HG02763 (cell line): ENCODE data around the gene ATAT1.
A peak's percentile ranks its signal among the peaks of the same experiment; 100 is the strongest.
"Not testable (repeated sequence)": the region's sequence is repeated elsewhere in the genome, so short reads cannot be mapped to it uniquely, and the experiment has no call there.

ENCODE experiments used
- ATAC-seq: cut with Tn5 transposase; IDR thresholded peaks from one replicate; pipeline ENCODE4 v1.9.1; 2021; ENCODE audit warnings: mild to moderate bottlenecking, moderate library complexity; ENCODE audit not compliant: unreplicated experiment

The ATAT1 gene

DNA sequence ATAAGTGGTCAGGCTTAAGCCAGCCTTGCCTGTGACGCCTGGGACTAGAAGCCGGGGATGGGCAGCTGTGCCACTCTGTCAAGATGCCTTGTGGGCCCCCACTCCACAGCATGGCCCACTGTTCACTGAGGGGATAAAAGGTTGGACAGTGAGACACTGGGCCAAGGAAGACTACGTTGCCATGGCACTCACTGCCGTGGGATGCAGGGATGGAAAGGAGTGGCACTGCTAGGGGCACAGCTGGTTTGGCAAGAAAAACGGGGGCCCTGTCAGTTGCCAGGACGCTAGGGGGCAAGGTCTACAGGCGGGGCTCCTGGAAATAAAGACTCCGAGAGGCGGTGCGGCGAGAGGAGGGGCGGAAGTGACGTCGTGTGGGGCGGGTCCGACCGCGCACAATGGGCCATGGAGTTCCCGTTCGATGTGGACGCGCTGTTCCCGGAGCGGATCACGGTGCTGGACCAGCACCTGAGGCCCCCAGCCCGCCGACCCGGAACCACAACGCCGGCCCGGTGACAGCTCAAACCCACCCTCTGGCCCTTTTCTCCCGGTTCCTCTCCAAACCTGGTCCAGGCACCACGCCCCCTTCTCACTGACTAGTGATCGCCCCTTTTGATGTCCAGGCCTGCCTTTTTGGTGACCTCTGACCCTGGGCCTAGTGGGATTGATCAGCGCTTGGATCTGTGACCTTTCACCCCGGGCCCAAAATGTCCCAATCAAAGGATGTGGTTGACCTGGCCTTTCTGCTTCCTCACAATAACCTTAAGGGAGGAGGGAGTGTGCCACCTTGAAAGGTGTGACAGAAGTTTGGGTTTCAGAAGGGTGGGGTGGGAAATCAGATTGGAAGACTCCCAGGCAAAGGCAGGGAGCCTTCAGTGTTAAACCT is at the start of gene ATAT1:
Gene ATAT1, plus strand, starts transcription at position 391 of the 883 bp plus-strand sequence.
- ATAC-seq = peak; percentile 82

DNA sequence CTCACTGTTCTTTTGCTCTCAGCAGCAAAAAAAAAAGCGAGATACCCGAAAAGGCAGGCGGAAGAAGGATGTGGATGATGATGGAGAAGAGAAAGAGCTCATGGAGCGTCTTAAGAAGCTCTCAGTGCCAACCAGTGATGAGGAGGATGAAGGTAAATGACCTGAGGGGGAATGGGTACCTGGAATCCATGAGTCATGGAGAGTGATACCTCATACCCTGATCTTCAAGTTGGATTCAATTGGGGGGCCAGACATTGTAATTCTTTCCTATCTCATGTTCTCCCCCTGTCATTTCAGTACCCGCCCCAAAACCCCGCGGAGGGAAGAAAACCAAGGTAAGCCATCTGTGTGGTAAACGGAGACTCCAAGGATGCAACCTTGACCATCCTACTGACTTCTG is 48.6 kb upstream of the ATAT1 start:
- ATAC-seq = no peak

DNA sequence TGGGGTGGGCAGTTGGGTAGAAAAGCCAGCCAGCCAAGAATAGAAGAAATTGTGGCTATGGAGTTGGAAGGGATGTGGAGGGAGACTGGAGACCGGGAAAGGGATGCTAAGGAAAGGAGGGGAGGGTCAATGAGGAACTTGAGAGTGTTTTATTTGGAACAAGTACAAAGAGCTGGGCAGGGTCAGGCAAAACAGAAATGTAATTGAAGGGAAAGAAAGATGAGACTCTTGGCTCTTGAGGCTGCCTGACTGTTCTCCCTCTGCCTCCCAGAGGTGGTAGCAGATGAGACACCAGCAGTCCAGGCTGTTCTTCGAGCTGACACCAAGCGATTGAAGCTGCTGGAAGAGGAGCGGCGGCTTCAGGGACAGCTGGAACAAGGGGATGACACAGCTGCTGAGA is 42.8 kb upstream of the ATAT1 start:
- ATAC-seq = no peak

DNA sequence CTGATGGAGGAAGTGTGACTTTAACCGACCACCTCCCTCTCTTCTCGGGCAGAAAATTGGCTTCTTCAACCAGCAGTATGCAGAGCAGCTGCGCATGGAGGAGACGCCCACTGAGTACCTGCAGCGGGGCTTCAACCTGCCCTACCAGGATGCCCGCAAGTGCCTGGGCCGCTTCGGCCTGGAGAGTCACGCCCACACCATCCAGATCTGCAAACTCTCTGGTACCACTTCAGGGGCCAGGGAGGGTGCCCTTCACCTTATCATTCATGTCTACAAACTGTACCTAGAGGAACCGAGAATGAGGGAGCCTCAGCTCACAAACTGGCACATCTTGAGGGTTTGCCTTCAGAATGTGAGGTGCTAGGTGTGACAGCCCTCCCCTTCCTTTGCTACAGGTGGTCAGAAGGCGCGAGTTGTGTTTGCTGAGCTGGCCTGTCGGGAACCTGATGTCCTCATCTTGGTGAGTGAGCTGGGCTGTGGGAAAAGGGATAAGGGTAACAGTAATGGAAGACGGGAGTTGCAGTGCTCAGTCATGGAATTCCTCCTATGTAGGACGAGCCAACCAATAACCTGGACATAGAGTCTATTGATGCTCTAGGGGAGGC is 36.8 kb upstream of the ATAT1 start:
- ATAC-seq = no peak

DNA sequence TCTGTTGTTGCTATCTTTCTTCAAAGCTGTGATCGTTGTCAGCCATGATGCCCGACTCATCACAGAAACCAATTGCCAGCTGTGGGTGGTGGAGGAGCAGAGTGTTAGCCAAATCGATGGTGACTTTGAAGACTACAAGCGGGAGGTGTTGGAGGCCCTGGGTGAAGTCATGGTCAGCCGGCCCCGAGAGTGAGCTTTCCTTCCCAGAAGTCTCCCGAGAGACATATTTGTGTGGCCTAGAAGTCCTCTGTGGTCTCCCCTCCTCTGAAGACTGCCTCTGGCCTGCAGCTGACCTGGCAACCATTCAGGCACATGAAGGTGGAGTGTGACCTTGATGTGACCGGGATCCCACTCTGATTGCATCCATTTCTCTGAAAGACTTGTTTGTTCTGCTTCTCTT is 36.2 kb upstream of the ATAT1 start:
- ATAC-seq = no peak

DNA sequence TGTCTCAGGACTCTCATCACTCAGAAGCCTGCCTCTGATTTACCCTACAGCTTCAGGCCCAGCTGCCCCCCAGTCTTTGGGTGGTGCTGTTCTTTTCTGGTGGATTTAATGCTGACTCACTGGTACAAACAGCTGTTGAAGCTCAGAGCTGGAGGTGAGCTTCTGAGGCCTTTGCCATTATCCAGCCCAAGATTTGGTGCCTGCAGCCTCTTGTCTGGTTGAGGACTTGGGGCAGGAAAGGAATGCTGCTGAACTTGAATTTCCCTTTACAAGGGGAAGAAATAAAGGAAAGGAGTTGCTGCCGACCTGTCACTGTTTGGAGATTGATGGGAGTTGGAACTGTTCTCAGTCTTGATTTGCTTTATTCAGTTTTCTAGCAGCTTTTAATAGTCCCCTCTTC is 35.7 kb upstream of the ATAT1 start:
- no peak for ATAC-seq

DNA sequence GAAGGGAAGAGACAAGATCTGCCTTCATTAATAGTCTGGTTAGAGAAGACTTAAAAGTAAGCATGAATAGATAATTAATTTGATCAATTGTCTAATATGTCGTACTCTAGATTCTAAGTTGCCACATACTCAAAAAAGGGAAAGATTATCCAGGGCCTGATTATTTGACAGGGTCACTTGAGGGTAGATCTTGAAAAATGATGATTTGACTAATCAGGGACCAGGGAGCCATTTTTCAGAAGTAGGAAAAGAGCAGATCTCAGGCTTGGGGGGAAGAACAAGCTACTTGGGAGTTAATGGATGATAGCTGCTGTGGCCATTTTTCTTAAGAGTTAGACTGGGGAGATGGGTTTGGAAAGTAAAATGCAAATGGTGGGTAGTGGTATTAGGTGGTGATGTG is 34.4 kb upstream of the ATAT1 start:
- no peak for ATAC-seq

DNA sequence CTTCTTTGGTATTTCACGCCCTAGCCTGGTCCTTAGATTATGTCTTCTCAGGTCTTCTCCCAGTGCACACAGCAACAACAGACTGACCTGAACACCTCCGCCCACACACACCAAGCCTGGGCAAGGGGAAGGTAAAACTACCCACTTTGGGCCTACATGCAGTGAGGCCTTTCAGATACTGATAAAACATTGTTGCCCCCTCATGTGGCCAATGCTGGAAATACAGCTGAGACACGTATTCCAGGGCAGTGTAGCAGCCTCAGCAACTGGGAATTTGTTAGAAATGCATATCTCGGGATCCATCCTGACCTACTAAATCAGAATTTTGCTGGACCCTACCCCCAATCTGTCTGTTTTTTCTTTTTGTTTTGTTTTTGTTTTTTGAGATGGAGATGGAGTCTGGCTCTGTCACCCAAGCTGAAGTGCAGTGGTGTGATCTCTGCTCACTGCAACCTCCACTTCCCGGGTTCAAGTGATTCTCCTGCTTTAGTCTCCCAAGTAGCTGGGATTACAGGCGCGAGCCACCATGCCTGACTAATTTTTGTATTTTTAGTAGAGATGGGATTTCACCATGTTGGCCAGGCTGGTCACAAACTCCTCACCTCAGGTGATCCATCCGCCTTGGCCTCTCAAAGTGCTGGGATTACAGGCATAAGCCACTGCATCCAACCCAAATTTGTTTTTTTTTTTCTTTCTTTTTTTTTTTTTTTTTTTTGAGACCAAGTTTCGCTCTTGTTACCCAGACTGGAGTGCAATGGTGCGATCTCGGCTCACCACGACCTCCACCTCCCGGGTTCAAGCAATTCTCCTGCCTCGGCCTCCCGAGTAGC is 29.1 kb upstream of the ATAT1 start:
- ATAC-seq = not testable (repeated sequence)

DNA sequence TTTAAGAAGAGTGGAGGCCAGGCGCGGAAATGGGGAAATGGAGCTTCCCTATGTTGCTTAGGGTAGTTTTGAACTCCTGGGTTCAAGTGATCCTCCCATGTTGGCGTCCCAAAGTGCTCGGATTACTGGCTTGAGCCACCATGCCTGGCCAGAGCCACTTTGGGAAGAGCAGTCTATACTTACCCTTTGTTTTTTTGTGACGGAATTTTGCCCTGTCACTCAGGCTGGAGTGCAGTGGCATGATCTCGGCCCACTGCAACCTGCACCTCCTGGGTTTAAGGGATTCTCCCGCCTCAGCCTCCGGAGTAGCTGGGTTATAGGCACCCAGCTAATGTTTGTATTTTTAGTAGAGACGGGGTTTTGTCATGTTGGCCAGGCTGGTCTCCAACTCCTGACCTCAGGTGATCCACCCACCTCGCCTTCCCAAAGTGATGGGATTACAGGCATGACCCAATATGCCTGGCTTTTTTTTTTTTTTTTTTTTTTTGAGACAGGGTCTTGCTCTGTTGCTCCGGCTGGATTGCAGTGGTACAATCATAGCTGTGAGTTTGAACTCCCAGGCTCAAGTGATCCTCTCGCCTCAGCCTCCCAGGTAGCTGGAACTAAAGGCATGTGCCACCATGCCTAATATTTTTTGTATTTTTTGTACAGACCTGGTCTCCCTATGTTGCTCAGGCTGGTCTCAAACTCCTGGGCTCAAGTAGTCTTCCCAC is 27.6 kb upstream of the ATAT1 start:
- ATAC-seq = no peak

DNA sequence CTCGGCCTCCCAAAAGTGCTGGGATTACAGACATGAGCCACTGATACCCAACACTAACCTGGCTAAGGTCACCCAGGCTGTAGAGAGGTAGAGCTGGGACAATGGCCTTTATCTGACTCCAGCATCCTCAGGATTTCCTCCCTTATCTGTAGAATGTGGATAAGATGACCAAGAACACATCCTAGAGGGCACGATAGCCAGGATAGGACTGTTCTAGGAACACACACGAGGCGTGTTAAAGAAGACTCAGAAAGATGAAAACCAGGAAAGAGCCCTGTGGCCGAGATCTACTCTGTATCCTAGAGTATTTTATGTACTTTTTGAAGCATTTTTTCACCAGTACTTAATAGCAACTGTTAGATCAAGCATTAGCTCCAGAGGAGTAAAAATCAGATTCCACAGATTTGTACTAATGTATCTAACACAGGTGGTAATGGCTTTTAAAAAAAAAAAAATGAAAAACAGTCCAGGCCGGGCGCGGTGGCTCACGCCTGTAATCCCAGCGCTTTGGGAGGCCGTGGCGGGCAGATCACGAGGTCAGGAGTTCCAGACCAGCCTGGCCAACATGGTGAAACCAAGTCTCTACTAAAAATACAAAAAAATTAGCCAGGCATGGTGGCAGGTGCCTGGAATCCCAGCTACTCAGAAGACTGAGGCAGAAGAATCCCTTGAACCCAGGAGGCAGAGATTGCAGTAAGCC is 26.9 kb upstream of the ATAT1 start:
- no peak for ATAC-seq

DNA sequence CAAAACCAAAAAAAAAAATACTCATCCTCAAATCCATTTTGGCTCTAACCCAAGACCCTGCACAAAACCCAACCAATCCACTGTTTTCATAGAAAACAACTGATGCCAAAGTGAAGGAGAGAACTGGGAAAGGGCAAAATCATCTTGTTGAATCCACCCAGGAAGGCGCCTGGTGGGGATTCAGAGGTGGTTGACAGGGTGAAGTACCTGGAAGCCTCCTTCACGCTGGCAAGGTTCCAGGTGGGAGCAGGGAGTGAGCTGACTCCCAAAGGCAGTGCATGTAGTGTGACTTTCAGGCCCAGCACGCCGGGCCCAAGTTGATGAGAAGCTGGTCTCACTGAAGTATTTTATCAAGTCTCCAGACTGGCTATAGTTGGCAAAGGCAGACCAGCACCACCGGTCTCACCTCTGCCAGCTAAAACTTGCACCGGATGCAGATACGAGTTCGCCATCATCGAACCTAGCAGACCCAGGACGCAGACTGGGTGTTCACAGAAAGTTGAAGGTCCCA is 26.2 kb upstream of the ATAT1 start:
- ATAC-seq = no peak

DNA sequence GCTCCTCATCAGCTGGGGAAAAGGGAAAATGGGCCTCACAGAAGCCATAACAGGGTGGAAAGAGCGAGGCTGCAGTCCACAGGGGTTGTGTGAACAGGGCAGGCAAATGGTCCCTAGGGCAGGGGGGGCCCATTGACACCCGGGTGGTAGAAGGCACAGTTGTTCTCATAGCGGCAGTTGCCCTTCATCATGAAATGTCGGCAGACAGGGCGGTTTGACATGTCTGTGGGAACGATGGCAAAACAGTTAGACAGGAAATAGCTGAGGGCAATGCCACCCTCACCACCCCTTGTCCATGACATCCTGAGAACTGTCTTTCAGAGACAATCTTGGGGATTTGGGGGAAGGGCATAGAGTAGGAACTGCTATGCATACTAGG is 25.2 kb upstream of the ATAT1 start:
- ATAC-seq = no peak

DNA sequence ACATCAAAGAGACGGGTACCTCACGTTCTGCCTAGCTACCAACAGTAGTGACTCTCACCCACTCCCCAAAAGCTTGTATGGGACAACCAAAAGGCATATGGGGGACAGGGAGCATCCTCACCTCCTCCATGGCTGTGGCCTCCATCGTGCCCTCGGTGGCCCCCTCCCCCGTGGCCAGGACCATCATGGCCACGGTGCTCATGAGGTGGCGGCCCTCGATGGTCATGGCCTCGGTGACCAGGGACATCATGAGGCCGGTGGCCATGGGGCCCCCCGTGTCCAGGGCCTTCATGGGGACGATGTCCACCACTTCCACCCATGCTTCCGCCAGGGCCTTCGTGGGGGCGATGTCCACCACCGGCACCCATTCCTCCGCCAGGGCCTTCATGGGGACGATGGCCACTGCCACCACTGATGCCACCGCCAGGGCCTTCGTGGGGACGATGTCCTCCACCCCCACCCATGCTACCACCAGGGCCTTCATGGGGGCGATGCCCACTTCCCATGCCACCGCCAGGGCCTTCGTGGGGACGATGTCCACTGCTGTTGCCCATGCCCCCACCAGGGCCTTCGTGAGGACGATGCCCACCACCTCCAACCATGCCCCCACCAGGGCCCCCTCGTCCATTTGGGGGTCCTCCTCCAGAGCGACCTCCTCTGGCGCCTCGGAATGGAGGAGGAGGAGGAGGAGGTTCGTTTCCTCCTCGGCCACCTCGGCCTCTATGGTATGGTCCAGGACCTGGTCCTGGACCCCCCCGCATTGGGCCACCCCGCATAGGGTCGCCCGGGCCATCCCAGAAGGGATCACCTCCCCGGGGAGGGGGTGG is 24.6 kb upstream of the ATAT1 start:
- ATAC-seq = no peak

DNA sequence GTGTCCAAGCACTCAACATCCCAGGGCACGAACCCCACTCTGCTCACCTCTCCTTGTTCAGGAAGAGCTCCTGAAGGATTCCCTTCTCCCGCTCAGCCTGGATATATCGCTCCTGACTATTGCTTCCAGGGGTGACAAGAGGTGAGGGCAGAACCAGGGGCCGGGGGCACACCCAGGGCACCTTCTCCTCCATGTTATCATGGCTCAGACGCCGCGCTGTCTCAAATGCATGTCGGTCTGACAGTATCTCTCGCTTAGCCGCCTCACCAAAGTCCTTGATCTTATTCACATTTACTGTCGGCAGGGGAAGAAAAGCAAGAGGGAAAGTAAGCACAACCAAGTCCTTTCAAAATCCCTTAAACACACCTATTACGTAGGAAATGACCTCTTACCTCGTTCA is 22.7 kb upstream of the ATAT1 start:
- ATAC-seq = no peak

DNA sequence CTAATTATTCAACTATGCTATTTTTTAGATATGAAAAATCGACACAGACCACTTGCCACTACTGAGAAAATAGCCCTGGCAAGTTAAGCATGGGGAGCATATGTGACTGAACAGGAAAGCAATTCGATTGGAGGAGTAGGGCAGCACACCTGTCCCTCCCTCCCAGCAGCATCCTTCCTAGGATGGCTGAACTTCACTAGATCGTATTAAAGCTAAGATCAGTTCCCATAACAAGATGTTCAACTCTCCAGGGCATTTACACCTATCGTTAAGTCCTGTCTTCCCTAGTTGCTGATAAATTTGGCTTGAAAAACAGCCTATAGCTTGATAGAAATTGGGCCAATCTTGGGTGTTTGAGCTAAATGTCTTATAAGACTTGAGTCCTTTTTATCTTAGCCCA is 16.6 kb upstream of the ATAT1 start:
- no peak for ATAC-seq

DNA sequence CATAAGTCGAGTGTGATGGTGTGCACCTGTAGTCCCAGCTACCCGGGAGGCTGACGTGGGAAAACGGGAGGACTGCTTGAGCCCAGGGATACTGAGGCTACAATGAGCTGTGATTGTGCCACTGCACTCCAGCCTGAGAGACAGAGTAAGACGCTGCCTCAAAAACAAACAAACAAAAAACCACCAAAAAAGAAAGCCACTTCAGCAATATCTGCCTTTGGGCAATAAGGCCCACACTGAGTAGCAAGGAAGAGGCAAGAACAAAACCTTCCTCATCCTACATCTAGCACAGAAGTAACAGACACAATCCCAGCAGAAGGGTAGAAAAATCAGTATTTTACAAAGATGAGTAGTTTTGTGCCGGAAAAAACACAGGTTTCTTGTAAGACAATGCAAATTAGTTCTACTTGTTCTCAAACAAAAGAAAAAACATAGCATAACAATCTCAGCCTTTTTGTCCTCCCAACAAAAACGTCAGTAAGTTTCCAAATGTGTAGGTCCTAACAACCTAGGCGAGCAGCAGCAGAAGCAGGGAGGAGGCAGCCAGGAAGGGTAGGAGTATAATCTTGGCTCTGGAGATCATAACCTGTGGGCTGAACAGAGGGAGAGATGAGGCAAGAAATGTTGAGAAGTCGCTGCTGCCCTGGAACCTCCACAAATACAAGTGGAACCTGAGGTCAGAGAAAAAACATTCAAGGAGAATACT is 15.4 kb upstream of the ATAT1 start:
- no peak for ATAC-seq

DNA sequence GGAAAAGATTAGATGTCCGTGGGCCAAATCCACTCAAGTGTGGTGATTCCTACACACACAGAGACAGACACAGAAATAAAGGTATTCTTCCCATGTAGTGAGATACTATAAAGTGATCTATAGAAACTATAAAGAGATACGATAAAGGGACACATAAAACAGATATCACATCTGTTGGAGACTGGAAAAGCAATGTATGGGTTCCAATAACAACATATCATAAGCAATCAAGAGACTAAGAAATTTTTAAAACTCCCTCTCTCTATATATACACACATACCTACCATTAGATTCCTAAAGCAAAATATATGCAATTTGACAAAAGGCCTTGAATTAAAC is 14.8 kb upstream of the ATAT1 start:
- no peak for ATAC-seq

DNA sequence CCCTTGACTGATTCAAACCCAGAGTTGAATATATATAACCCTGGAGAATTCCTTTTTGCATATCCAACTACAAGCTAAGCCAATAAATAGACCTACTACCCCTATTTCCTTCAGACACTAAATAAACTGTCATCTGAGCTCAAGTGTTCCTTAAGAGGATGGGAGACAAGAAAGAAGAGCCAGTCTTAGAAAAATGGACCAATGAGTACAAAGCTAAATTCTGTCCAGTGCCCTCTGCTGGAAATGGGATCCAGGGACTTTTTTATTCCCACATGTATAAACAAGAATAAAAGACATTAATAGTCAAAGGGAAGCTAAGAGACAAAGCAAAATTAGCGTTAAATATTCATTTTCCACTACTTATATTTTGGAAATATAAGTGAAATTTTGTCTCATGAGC is 14.5 kb upstream of the ATAT1 start:
- ATAC-seq = no peak

DNA sequence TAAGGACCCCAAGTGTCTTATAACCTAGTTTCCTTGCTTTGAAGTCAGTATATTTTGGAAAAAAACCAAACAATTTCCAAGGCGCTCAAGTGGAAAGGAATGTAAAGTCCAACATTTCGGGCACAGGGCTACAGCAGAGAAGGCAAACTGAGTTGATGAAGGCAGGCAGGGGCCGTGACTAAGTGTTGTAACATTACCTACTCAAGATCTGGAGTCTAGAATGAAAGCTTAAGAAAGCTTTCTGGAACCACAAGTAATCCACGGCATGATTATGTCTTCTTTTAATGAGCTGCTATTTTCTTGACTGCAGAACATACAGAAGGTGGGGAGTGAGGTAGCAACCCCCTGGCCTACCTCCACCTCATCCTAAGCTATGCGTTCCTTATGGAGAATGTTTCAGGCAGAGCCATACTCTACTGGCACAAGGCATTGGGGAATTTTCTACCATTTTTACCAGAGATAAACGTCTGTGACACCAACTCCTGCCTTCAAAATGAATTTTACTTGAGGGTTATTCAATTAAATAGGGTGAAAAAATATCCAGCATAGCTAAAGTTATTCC is 13.9 kb upstream of the ATAT1 start:
- ATAC-seq = no peak
